Airway epithelial cell (primary cell): ENCODE measurements around the gene CEP350. TPM values are rescaled to one million over a fixed set of nuclear protein-coding genes. Genes with fewer than 3 reads are reported as not detected.

ENCODE experiments used
- total RNA-seq: library from RNA; depleted of rRNA; stranded (reverse); fragments of >200 nt; gene quantifications from 2 replicates; pipeline ENCODE4 v1.2.3, GENCODE V29; 2015

Gene CEP350
- total RNA-seq, result 24.3 and 34.5 TPM in 2 replicates

GRCh38 chr1:179954493-179955286, at the start of gene CEP350:
Gene CEP350 (plus strand): TSS chr1:179954810. CDS start chr1:179986182, 31,372 bp downstream.

GRCh38 chr1:180154325-180155181, 199.9 kb downstream of the CEP350 start, which contains the start of gene QSOX1:
Gene QSOX1 (plus strand): TSS chr1:180154869. CDS start chr1:180154908, 39 bp downstream.

Other genes with a start within 250 kb of the CEP350 start
- not detected in 2 replicates for gene FAM163A, start 211.5 kb upstream of the CEP350 start, total RNA-seq
- 53.5 and 60.9 TPM in 2 replicates for gene TOR1AIP2, start 77.0 kb upstream of the CEP350 start, total RNA-seq
- 29.0 and 35.3 TPM in 2 replicates for gene TOR1AIP1, start 72.5 kb upstream of the CEP350 start, total RNA-seq
- 192 and 221 TPM in 2 replicates for gene QSOX1, start 200.1 kb downstream of the CEP350 start, total RNA-seq